HG03469 (cell line): ENCODE results near the gene SUSD1.

Experiments used
- ATAC-seq: cut with Tn5 transposase; IDR thresholded peaks from one replicate; pipeline ENCODE4 v1.9.1; 2021; ENCODE audit warnings: mild to moderate bottlenecking, moderate library complexity, moderate number of reproducible peaks; ENCODE audit not compliant: unreplicated experiment

The SUSD1 gene

DNA sequence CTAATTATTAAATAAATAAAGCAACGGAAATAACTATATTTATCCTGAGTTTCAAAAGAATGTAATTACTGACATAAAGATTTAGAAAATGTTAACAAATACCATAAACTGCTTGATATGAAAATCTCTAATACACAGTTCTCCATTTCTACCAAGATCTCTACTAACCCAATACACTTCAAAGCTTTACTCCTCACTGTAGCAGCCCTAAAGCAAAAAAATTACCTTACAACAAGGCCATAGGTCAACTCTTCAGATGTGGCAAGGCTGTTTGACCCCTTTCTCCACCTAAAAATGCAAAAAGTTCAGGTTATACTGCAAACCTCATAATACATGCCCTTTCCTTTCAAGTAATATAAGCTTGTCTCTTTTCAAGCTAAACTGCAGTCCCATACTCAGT is 181.8 kb downstream of the SUSD1 start:
- ATAC-seq, result no peak

DNA sequence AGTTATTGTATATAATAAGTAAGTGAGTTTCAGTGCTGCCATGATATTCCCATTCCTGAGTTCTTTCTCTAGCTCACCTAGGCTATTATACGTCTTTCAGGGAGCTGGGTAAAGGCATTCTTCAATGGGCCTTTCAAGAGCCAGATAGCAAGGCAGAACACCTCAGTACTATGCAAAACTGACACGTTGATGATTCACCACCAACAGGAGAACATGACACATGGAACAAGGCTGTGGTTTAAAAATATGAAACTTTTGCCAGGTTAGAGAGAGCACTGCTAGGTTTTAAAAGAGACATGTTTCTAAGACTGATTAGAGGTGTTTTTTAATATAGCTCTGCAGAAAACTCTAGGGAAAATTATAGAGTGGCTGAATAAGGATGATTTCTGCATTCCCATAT is 182.6 kb downstream of the SUSD1 start:
- peak; percentile 76 for ATAC-seq

DNA sequence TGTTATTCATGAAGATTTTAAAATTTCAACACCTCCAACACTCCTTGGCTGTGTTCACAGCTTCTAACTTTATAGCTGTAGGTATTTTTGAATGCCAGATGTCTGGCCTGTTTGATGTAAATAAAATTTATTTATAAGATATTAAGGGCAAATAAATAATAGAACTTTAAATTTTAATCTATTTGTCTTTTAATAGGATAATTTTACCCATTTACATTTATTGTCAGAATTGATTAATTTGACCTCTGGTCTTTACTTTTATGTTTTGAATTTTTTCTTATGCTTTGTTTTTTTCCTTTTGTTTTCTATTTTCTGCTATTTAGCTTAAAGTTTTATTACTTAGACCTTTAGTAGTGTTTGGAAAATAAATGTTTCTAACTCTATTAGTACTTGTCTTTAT is 183.9 kb downstream of the SUSD1 start:
- ATAC-seq, result no peak
